ENCODE results near the gene MDN1.
"Not testable (repeated sequence)": the region's sequence is repeated elsewhere in the genome, so short reads cannot be mapped to it uniquely, and the experiment has no call there.

The MDN1 gene

DNA sequence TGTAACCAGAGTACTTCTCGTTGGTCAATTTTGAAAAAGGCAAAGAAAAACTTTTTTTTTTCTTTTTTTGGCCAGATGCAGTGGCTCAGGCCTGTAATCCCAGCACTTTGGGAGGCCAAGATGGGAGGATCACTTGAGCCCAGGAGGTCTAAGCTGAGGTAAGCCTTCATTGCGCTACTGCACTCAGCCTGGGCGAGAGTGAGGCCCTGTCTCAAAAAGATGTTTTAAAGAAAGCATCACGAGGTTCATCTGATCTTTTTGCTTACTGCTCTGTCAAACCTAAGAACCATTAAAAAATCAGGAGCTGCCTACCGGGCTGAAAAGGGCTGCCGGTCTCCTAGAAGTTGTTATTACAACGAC is 181.7 kb downstream of the MDN1 start:
- Histone ChIP-seq H4K91ac (ENCODE audit: low read depth, low read length) (no peak overlapping the region), H3K14ac (ENCODE audit: low read length) (no peak overlapping the region), H2BK5ac (ENCODE audit: low read depth, low read length, poor library complexity) (no peak overlapping the region), H3K18ac (ENCODE audit: low read length) (no peak overlapping the region), H2BK12ac (ENCODE audit: low read length) (no peak overlapping the region), H3K79me2 (ENCODE audit: control insufficient read depth, insufficient read depth, low read length, poor library complexity) (no peaks in the 10 kb centered on the region), H3K23ac (ENCODE audit: low read length) (no peak overlapping the region), H3K4me1 (ENCODE audit: control insufficient read depth in 1 of 2, insufficient read depth in 2 of 2, low read length in 2 of 2) (no peaks in the 10 kb centered on the region), H3K27me3 (ENCODE audit: insufficient read depth, low read length) (no peaks in the 10 kb centered on the region), H3K9me3 (ENCODE audit: insufficient read depth, low read depth, low read length) (no peaks in the 10 kb centered on the region), H3K4me2 (ENCODE audit: low read length) (peak overlapping the region; percentile 62), H4K12ac (ENCODE audit: low read depth, low read length) (no peak overlapping the region), H3K9ac (ENCODE audit: low read length) (peak overlapping the region; percentile 78), H2AK5ac (ENCODE audit: low read length) (no peak overlapping the region), H3K36me3 (ENCODE audit: control insufficient read depth in 1 of 2, insufficient read depth in 2 of 2, low read length in 2 of 2) (peaks cover 0 to 2% of the 10 kb centered on the region in 2 experiments), H4K8ac (ENCODE audit: low read depth, low read length) (peak overlapping the region; percentile 63), H3K27ac (ENCODE audit: low read depth, low read length) (no peak overlapping the region), H3K4me3 (ENCODE audit: low read depth, low read length) (peak overlapping the region; percentile 91), H2AFZ (ENCODE audit: insufficient read depth, low read length, poor library complexity) (no peak overlapping the region), H2BK120ac (ENCODE audit: insufficient read depth, low read length, poor library complexity) (no peak overlapping the region), H3K4ac (ENCODE audit: low read depth, low read length) (peak overlapping the region; percentile 17), H3K79me1 (ENCODE audit: low read length) (peaks cover 7% of the 10 kb centered on the region)
- DNase-seq, result no peak
- WGBS (ENCODE audit: extremely low coverage, insufficient coverage, insufficient read length), result no CpG with 5 or more reads among the region's 7 CpGs

DNA sequence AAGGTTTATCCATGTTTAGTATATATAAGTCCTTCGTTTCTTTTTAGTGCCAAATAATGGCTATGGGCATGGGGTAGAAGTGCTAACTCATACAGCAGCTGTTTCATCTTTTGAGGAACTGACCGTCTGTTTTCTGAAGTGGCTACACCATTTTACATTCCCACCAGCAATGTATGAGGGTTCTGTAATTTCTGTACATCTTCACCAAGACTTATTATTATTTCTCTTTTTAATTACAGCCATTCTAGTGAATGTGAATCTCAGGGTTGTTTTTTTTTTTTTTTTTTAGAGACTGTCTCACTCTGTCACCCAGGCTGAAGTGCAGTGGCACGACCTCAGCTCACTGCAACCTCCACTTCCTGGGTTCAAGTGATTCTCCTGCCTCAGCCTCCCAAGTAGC is 183.2 kb downstream of the MDN1 start:
- not testable (repeated sequence) for H2AK5ac ChIP-seq (ENCODE audit: low read length); H2BK120ac ChIP-seq (ENCODE audit: insufficient read depth, low read length, poor library complexity); H4K8ac ChIP-seq (ENCODE audit: low read depth, low read length); H3K79me2 ChIP-seq (ENCODE audit: control insufficient read depth, insufficient read depth, low read length, poor library complexity); H2BK5ac ChIP-seq (ENCODE audit: low read depth, low read length, poor library complexity); H3K4me2 ChIP-seq (ENCODE audit: low read length); H3K4me1 ChIP-seq (ENCODE audit: control insufficient read depth in 1 of 2, insufficient read depth in 2 of 2, low read length in 2 of 2); H3K14ac ChIP-seq (ENCODE audit: low read length); H3K4ac ChIP-seq (ENCODE audit: low read depth, low read length); H3K23ac ChIP-seq (ENCODE audit: low read length); H3K9ac ChIP-seq (ENCODE audit: low read length); H3K27me3 ChIP-seq (ENCODE audit: insufficient read depth, low read length); H4K91ac ChIP-seq (ENCODE audit: low read depth, low read length); H3K9me3 ChIP-seq (ENCODE audit: insufficient read depth, low read depth, low read length); H3K4me3 ChIP-seq (ENCODE audit: low read depth, low read length); DNase-seq; H2BK12ac ChIP-seq (ENCODE audit: low read length); H3K36me3 ChIP-seq (ENCODE audit: control insufficient read depth in 1 of 2, insufficient read depth in 2 of 2, low read length in 2 of 2); H3K27ac ChIP-seq (ENCODE audit: low read depth, low read length); H4K12ac ChIP-seq (ENCODE audit: low read depth, low read length); H3K18ac ChIP-seq (ENCODE audit: low read length); H2AFZ ChIP-seq (ENCODE audit: insufficient read depth, low read length, poor library complexity); H3K79me1 ChIP-seq (ENCODE audit: low read length)
- WGBS (ENCODE audit: extremely low coverage, insufficient coverage, insufficient read length), result no CpG with 5 or more reads among the region's 3 CpGs

DNA sequence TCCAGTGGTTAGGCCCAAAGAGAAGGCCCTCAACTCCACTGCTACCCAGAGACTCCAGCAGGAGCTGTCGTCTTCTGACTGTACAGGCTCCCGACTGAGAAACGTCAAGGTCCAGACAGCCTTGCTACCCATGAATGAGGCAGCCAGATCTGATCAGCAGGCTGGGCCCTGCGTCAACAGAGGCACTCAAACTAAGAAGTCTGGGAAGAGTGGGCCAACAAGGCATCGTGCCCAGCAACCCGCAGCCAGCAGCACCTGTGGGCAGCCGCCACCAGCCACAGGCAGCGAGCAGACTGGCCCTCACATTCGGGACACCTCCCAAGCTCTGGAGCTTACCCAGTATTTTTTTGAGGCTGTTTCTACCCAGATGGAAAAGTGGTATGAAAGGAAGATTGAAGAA is 189.1 kb downstream of the MDN1 start:
- Histone ChIP-seq H2AFZ (ENCODE audit: insufficient read depth, low read length, poor library complexity) (no peak overlapping the region), H4K91ac (ENCODE audit: low read depth, low read length) (no peak overlapping the region), H3K23ac (ENCODE audit: low read length) (no peak overlapping the region), H3K27ac (ENCODE audit: low read depth, low read length) (no peak overlapping the region), H3K27me3 (ENCODE audit: insufficient read depth, low read length) (no peaks in the 10 kb centered on the region), H3K4me3 (ENCODE audit: low read depth, low read length) (no peak overlapping the region), H2BK5ac (ENCODE audit: low read depth, low read length, poor library complexity) (no peak overlapping the region), H2BK12ac (ENCODE audit: low read length) (no peak overlapping the region), H4K8ac (ENCODE audit: low read depth, low read length) (no peak overlapping the region), H4K12ac (ENCODE audit: low read depth, low read length) (no peak overlapping the region), H3K14ac (ENCODE audit: low read length) (no peak overlapping the region), H3K79me1 (ENCODE audit: low read length) (no peaks in the 10 kb centered on the region), H3K79me2 (ENCODE audit: control insufficient read depth, insufficient read depth, low read length, poor library complexity) (no peaks in the 10 kb centered on the region), H3K36me3 (ENCODE audit: control insufficient read depth in 1 of 2, insufficient read depth in 2 of 2, low read length in 2 of 2) (peaks cover 16 to 40% of the 10 kb centered on the region in 2 experiments), H3K18ac (ENCODE audit: low read length) (no peak overlapping the region), H2AK5ac (ENCODE audit: low read length) (no peak overlapping the region), H3K9ac (ENCODE audit: low read length) (no peak overlapping the region), H3K9me3 (ENCODE audit: insufficient read depth, low read depth, low read length) (peaks cover 2% of the 10 kb centered on the region), H3K4me2 (ENCODE audit: low read length) (no peak overlapping the region), H2BK120ac (ENCODE audit: insufficient read depth, low read length, poor library complexity) (no peak overlapping the region), H3K4me1 (ENCODE audit: control insufficient read depth in 1 of 2, insufficient read depth in 2 of 2, low read length in 2 of 2) (no peaks in the 10 kb centered on the region), H3K4ac (ENCODE audit: low read depth, low read length) (no peak overlapping the region)
- no peak for DNase-seq
- WGBS (ENCODE audit: extremely low coverage, insufficient coverage, insufficient read length), result no CpG with 5 or more reads among the region's 9 CpGs

DNA sequence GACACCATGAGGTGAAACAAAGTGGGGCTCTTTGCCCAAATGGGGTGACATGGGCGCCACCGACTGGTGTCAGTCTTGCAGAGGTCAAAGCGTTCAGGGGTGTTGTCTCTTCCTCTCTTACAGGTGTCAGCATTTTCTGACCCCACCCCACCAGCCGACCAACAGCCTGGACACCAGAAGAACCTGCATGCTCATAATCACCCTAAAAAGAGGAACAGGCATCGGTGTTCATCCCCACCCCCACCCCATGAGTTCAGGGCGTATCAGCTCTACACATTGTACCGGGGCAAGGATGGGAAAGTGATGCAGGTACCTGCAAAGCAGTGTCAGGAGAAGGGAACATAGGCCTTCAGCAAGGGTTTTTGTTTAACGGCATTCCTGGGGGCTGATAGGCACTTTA is 195.8 kb downstream of the MDN1 start:
- no peak overlapping the region for H3K4ac ChIP-seq (ENCODE audit: low read depth, low read length)

More for the DNA sequence above, 195.8 kb downstream of the MDN1 start:
- Histone ChIP-seq H4K8ac (ENCODE audit: low read depth, low read length) (no peak overlapping the region), H3K9ac (ENCODE audit: low read length) (no peak overlapping the region), H2AK5ac (ENCODE audit: low read length) (no peak overlapping the region), H4K91ac (ENCODE audit: low read depth, low read length) (no peak overlapping the region), H3K14ac (ENCODE audit: low read length) (no peak overlapping the region), H4K12ac (ENCODE audit: low read depth, low read length) (no peak overlapping the region), H3K23ac (ENCODE audit: low read length) (no peak overlapping the region), H2BK12ac (ENCODE audit: low read length) (no peak overlapping the region), H3K4me3 (ENCODE audit: low read depth, low read length) (no peak overlapping the region), H3K4me1 (ENCODE audit: control insufficient read depth in 1 of 2, insufficient read depth in 2 of 2, low read length in 2 of 2) (no peaks in the 10 kb centered on the region), H3K27ac (ENCODE audit: low read depth, low read length) (no peak overlapping the region), H3K9me3 (ENCODE audit: insufficient read depth, low read depth, low read length) (peaks cover 2% of the 10 kb centered on the region), H3K4me2 (ENCODE audit: low read length) (no peak overlapping the region), H2AFZ (ENCODE audit: insufficient read depth, low read length, poor library complexity) (no peak overlapping the region), H2BK120ac (ENCODE audit: insufficient read depth, low read length, poor library complexity) (no peak overlapping the region), H3K36me3 (ENCODE audit: control insufficient read depth in 1 of 2, insufficient read depth in 2 of 2, low read length in 2 of 2) (peaks cover 29 to 39% of the 10 kb centered on the region in 2 experiments), H2BK5ac (ENCODE audit: low read depth, low read length, poor library complexity) (no peak overlapping the region), H3K79me1 (ENCODE audit: low read length) (no peaks in the 10 kb centered on the region), H3K27me3 (ENCODE audit: insufficient read depth, low read length) (no peaks in the 10 kb centered on the region), H3K18ac (ENCODE audit: low read length) (no peak overlapping the region), H3K79me2 (ENCODE audit: control insufficient read depth, insufficient read depth, low read length, poor library complexity) (no peaks in the 10 kb centered on the region)
- WGBS (ENCODE audit: extremely low coverage, insufficient coverage, insufficient read length), result no CpG with 5 or more reads among the region's 8 CpGs
- peak in 1 of 2 donors; percentile 77 for DNase-seq

Measured in trophoblast cell (in vitro differentiated cells and primary cell).